DND-41 (cell line): ENCODE data around the gene PACRG.

Experiments
- EZH2 ChIP-seq: IDR thresholded peaks from 3 replicates; pipeline ENCODE4 v1.6.1; 2012; ENCODE audit warnings: borderline replicate concordance, low read depth, mild to moderate bottlenecking, moderate library complexity, low read length, inconsistent platforms; ENCODE audit not compliant: severe bottlenecking
- TF ChIP-seq, protein P1 (sequence below): IDR thresholded peaks from 2 replicates; pipeline ENCODE4 v1.5.1; 2012; ENCODE audit warnings: borderline replicate concordance, low read length, moderate library complexity, mild to moderate bottlenecking; ENCODE audit not compliant: poor library complexity, severe bottlenecking; ENCODE audit errors: extremely low read depth

DNA sequence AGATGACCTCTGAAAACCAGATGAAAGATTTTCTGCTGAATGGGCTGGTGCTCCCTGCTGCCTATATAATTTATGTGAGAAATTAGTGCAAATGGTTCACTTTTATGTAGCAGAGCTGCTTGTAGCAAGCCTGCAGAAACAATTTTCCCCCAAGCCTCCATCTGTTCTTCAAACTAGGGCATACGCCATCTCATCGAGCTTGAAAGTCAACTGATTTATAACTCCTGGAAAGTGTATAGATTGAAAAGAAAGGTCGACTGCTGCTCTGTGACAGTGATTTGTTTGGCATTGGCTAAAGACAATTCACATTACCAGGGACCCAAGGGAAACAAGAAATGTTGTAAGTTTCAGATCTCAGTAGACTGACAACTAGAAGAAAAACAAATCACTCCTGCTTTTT, 93.3 kb downstream of the PACRG start:
- TF ChIP-seq, protein P1, sequence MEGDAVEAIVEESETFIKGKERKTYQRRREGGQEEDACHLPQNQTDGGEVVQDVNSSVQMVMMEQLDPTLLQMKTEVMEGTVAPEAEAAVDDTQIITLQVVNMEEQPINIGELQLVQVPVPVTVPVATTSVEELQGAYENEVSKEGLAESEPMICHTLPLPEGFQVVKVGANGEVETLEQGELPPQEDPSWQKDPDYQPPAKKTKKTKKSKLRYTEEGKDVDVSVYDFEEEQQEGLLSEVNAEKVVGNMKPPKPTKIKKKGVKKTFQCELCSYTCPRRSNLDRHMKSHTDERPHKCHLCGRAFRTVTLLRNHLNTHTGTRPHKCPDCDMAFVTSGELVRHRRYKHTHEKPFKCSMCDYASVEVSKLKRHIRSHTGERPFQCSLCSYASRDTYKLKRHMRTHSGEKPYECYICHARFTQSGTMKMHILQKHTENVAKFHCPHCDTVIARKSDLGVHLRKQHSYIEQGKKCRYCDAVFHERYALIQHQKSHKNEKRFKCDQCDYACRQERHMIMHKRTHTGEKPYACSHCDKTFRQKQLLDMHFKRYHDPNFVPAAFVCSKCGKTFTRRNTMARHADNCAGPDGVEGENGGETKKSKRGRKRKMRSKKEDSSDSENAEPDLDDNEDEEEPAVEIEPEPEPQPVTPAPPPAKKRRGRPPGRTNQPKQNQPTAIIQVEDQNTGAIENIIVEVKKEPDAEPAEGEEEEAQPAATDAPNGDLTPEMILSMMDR = no peak
- no peak for TF ChIP-seq EZH2
